Activated naive CD4-positive, alpha-beta T cell treated with anti-CD3 and anti-CD28 coated beads, Interleukin-2, amount 10 ng/mL, durations not matched to agents 7 days and 5 days (primary cell): ENCODE measurements around the gene TUBB4B.
"Not testable (repeated sequence)": the region's sequence is repeated elsewhere in the genome, so short reads cannot be mapped to it uniquely, and the experiment has no call there.

Experiments used
- CTCF ChIA-PET: fragments of 350-600 bp; sonication (Branson Sonifier 250); formaldehyde crosslinking; loops from one replicate; lab custom pipeline; 2021; ENCODE audit warnings: antibody characterized with exemption; lab: Charles Lee
- DNase-seq: peaks from one replicate; pipeline ENCODE4 v3.0.0-alpha.2; 2020
- H3K27ac Mint-ChIP-seq: one replicate; pipeline ENCODE4 v1.8.0; 2021; ENCODE audit warnings: mild to moderate bottlenecking, moderate library complexity, mixed read lengths
- H3K27me3 Mint-ChIP-seq: one replicate; pipeline ENCODE4 v1.8.0; 2021; ENCODE audit warnings: mild to moderate bottlenecking, mixed read lengths
- H3K36me3 Mint-ChIP-seq: one replicate; pipeline ENCODE4 v1.8.0; 2021; ENCODE audit warnings: mixed read lengths
- H3K4me1 Mint-ChIP-seq: one replicate; pipeline ENCODE4 v1.8.0; 2021; ENCODE audit warnings: mixed read lengths
- H3K4me3 Mint-ChIP-seq: one replicate; pipeline ENCODE4 v1.8.0; 2021; ENCODE audit warnings: mild to moderate bottlenecking, moderate library complexity, mixed read lengths
- H3K9me3 Mint-ChIP-seq: one replicate; pipeline ENCODE4 v1.8.0; 2021; ENCODE audit warnings: mixed read lengths

TUBB4B gene

GRCh38 chr9:137233143-137233980, 7.7 kb upstream of the TUBB4B start:
- no peak for DNase-seq
- H3K9me3 Mint-ChIP-seq: no peaks in the 10 kb centered on the region
- H3K27me3 Mint-ChIP-seq: peaks cover 33% of the 10 kb centered on the region
- CTCF ChIA-PET: no interaction called here
- H3K36me3 Mint-ChIP-seq: no peaks in the 10 kb centered on the region
- peaks cover 7% of the 10 kb centered on the region for H3K4me1 Mint-ChIP-seq
- no peak overlapping the region for H3K4me3 Mint-ChIP-seq
- no peak overlapping the region for H3K27ac Mint-ChIP-seq

- no peak overlapping the region for H3K4me3 Mint-ChIP-seq
- DNase-seq: no peak
- no peaks in the 10 kb centered on the region for H3K9me3 Mint-ChIP-seq
- peaks cover 13% of the 10 kb centered on the region for H3K4me1 Mint-ChIP-seq
- no peaks in the 10 kb centered on the region for H3K36me3 Mint-ChIP-seq
- CTCF ChIA-PET: no interaction called here
- H3K27me3 Mint-ChIP-seq: peaks cover 26% of the 10 kb centered on the region
- H3K27ac Mint-ChIP-seq: no peak overlapping the region
These were observed 6.9 kb upstream of the TUBB4B start for GRCh38 chr9:137234055-137234697.

- Mint-ChIP-seq H3K27ac (no peak overlapping the region), H3K4me3 (no peak overlapping the region)
- CTCF ChIA-PET: interaction anchor here (0.8 kb wide), 1 partner anchor 15 kb away, joined by 4 read pairs; no protein-coding TSS in a partner anchor
These were observed 6.2 kb upstream of the TUBB4B start for GRCh38 chr9:137234758-137235423.

GRCh38 chr9:137235424-137236237, 5.5 kb upstream of the TUBB4B start:
- no peak overlapping the region for H3K4me3 Mint-ChIP-seq
- CTCF ChIA-PET: interaction anchor here (0.8 to 2.5 kb wide), 13 partner anchors 10 to 188 kb away, joined by 3 to 45 read pairs (median 6); partner anchors contain the start of genes CYSRT1, DPP7, RNF224 and SAPCD2
- peaks cover 19% of the 10 kb centered on the region for H3K4me1 Mint-ChIP-seq

More at GRCh38 chr9:137234758-137235423, 6.2 kb upstream of the TUBB4B start:
- H3K9me3 Mint-ChIP-seq: no peaks in the 10 kb centered on the region
- peaks cover 22% of the 10 kb centered on the region for H3K27me3 Mint-ChIP-seq
- no peaks in the 10 kb centered on the region for H3K36me3 Mint-ChIP-seq
- no peak for DNase-seq
- H3K4me1 Mint-ChIP-seq: peaks cover 19% of the 10 kb centered on the region

GRCh38 chr9:137236238-137236935, 4.7 kb upstream of the TUBB4B start:
- Mint-ChIP-seq H3K9me3 (no peaks in the 10 kb centered on the region), H3K27ac (no peak overlapping the region), H3K27me3 (peaks cover 21% of the 10 kb centered on the region), H3K36me3 (peaks cover 3% of the 10 kb centered on the region), H3K4me3 (no peak overlapping the region), H3K4me1 (peaks cover 22% of the 10 kb centered on the region)
- CTCF ChIA-PET: interaction anchor here (0.6 to 2.5 kb wide), 29 partner anchors 11 to 189 kb away, joined by 3 to 45 read pairs (median 4); partner anchors contain the start of genes CYSRT1, DPP7, NELFB and RNF224
- peak; percentile 95 for DNase-seq

More at GRCh38 chr9:137235424-137236237, 5.5 kb upstream of the TUBB4B start:
- peaks cover 18% of the 10 kb centered on the region for H3K27me3 Mint-ChIP-seq
- H3K9me3 Mint-ChIP-seq: no peaks in the 10 kb centered on the region
- H3K27ac Mint-ChIP-seq: no peak overlapping the region
- DNase-seq: no peak
- H3K36me3 Mint-ChIP-seq: no peaks in the 10 kb centered on the region

GRCh38 chr9:137236936-137237421, 4.1 kb upstream of the TUBB4B start:
- H3K27me3 Mint-ChIP-seq: peaks cover 18% of the 10 kb centered on the region
- no peak overlapping the region for H3K4me3 Mint-ChIP-seq
- peaks cover 4% of the 10 kb centered on the region for H3K36me3 Mint-ChIP-seq
- no peaks in the 10 kb centered on the region for H3K9me3 Mint-ChIP-seq
- CTCF ChIA-PET: interaction anchor here (0.6 to 2.5 kb wide), 30 partner anchors 10 to 190 kb away, joined by 3 to 45 read pairs (median 4); partner anchors contain the start of genes CYSRT1, DPP7, NELFB and RNF224
- peaks cover 22% of the 10 kb centered on the region for H3K4me1 Mint-ChIP-seq
- DNase-seq: no peak
- no peak overlapping the region for H3K27ac Mint-ChIP-seq

- Mint-ChIP-seq H3K27ac (peak overlapping the region; percentile 71), H3K9me3 (no peaks in the 10 kb centered on the region), H3K27me3 (peaks cover 14% of the 10 kb centered on the region), H3K36me3 (peaks cover 15% of the 10 kb centered on the region), H3K4me3 (no peak overlapping the region), H3K4me1 (peaks cover 32% of the 10 kb centered on the region)
- no peak for DNase-seq
- CTCF ChIA-PET: interaction anchor here (0.8 to 2.5 kb wide), 8 partner anchors 9 to 174 kb away, joined by 3 to 45 read pairs (median 6); partner anchors contain the start of genes CYSRT1, NELFB and RNF224
These were observed 3.0 kb upstream of the TUBB4B start for GRCh38 chr9:137237759-137238726.

- peaks cover 12% of the 10 kb centered on the region for H3K27me3 Mint-ChIP-seq
- H3K4me3 Mint-ChIP-seq: peak overlapping the region; percentile 73
- H3K9me3 Mint-ChIP-seq, DNase-seq: not testable (repeated sequence)
- H3K4me1 Mint-ChIP-seq: peaks cover 39% of the 10 kb centered on the region
- CTCF ChIA-PET: interaction anchor here (1.0 to 1.8 kb wide), 3 partner anchors 13 to 50 kb away, joined by 3 to 8 read pairs (median 5); partner anchors contain the start of genes NELFB and RNF224
- H3K36me3 Mint-ChIP-seq: peaks cover 23% of the 10 kb centered on the region
- peak overlapping the region; percentile 78 for H3K27ac Mint-ChIP-seq
These were observed 1.4 kb upstream of the TUBB4B start for GRCh38 chr9:137239541-137240200.

GRCh38 chr9:137240318-137240840, 708 bp upstream of the TUBB4B start:
- no peaks in the 10 kb centered on the region for H3K9me3 Mint-ChIP-seq
- H3K36me3 Mint-ChIP-seq: peaks cover 23% of the 10 kb centered on the region
- DNase-seq: peak; percentile 81
- peak overlapping the region; percentile 78 for H3K27ac Mint-ChIP-seq
- peak overlapping the region; percentile 73 for H3K4me3 Mint-ChIP-seq
- peaks cover 39% of the 10 kb centered on the region for H3K4me1 Mint-ChIP-seq
- CTCF ChIA-PET: interaction anchor here (0.6 to 1.8 kb wide), 6 partner anchors 13 to 513 kb away, joined by 3 to 8 read pairs (median 3); partner anchors contain the start of genes NELFB and RNF224
- H3K27me3 Mint-ChIP-seq: peaks cover 5% of the 10 kb centered on the region

GRCh38 chr9:137241490-137242268, 592 bp downstream of the TUBB4B start:
- Mint-ChIP-seq H3K4me1 (peaks cover 38% of the 10 kb centered on the region), H3K27me3 (peaks cover 4% of the 10 kb centered on the region), H3K9me3 (no peaks in the 10 kb centered on the region), H3K27ac (peak overlapping the region; percentile 84), H3K36me3 (peaks cover 23% of the 10 kb centered on the region), H3K4me3 (peak overlapping the region; percentile 85)
- CTCF ChIA-PET: interaction anchor here (1.8 kb wide), 1 partner anchor 52 kb away, joined by 5 read pairs; no protein-coding TSS in a partner anchor
- peak; percentile 75 for DNase-seq
